GM19351 (cell line): Measurements from ENCODE around the gene APOBEC3C.
"Not testable (repeated sequence)": the region's sequence is repeated elsewhere in the genome, so short reads cannot be mapped to it uniquely, and the experiment has no call there.

Source experiments
- ATAC-seq: cut with Tn5 transposase; IDR thresholded peaks from one replicate; pipeline ENCODE4 v1.9.1; 2021; ENCODE audit warnings: mild to moderate bottlenecking, moderate library complexity; ENCODE audit not compliant: unreplicated experiment

The APOBEC3C gene

DNA sequence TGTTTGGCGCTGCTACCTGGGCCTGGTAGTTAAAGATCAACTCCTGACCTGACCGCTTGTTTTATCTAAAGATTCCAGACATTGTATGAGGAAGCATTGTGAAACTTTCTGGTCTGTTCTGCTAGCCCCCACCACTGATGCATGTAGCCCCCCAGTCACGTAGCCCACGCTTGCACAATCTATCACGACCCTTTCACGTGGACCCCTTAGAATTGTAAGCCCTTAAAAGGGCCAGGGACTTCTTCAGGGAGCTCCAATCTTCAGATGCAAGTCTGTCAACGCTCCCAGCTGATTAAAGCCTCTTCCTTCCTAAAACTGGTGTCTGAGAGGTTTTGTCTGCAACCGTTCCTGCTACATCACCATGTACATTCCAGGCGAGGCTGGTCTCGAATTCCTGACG lies 41.6 kb downstream of the APOBEC3C start:
- ATAC-seq: no peak

DNA sequence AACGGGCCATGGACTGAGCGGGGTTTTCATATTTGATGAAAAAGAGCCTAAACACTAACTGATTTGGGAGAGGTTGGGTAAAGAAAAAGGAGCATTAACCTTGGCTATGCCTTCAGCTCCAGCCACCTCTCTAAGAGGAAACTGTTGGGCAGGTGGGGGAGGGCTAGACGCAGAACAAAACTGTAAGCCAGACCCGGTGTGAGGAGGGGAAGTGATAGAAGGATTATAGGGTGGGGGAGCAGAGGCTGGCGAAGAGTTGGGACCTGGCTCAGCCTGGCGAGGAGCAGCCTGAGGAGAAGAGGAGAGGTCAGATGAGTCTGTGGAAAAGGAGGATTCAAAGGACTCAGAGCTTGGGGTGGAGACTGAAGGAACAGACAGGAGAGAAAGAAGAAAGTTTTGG lies 47.2 kb downstream of the APOBEC3C start:
- not testable (repeated sequence) for ATAC-seq

DNA sequence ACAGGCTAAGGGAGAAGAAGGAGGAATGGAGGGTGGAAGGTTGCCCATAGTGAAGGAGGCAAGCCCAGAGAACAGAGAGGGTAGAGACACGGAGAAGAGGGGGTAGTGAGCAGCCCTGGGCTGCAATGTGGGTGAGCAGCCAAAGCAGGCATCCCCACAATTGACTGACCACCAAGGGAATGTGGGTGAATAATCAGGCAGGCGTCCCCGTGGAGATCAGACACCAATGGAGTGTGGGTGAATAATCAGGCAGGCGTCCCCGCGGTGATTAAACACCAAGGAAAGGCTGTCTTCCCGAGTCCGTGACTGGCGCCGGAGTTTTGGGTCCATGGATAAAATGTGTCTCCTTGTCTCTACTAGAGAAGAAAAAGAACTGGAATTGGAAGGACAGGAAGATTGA lies 47.9 kb downstream of the APOBEC3C start:
- not testable (repeated sequence) for ATAC-seq

DNA sequence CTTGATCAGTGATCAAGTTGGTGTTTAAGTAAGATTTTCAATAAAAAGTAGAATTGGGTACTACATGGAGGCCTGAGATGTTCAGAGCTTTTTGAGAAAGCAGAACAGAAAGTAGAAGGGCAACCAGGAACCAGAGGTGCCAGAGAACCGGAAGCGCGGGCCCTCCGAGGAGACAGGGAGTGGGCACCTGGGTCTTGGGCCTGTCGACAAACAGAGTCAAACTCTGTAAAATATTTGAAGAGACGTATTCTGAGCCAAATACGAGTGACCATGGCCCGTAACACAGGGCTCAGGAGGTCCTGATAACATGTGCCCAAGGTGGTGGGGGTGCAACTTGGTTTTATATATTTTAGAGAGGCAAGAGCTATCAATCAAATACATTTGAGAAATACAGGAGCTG lies 49.8 kb downstream of the APOBEC3C start:
- not testable (repeated sequence) for ATAC-seq

DNA sequence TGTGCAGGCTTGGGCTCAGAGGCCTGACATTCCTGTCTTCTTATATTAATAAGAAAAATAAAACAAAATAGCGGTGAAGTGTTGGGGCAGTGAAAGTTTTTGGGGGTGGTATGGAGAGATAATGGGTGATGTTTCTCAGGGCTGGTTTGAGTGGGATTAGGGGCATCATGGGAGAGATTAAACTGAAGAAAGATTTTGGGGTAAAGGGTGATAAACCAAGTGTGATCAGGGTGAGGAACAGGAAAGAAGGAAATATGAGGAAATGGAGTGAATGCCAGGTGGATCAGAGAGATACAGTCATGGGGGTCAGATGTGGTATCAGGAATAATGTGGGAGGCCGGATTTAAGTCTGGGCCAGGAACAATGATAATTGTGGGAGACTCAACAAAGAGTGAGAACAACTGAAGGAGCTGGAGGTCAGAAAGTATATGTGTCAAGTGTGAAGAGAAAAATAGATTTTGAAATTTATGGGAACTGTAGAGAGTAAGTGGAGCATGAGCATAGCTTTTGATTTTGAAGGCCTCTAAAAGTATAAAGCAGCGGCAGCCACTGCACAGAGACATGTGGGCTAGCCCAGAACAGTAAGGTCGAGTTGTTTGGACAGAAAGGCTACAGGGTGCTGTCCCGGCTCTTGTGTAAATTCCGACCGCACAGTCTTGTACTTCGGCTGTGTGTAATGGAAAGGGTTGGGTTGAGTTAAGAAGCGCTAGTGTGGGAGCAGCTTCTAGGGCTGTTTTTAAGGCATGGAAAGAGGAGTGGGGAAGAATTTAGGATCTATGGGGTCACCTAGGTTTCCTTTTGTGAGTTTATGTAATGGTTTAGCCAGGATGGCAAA lies 52.6 kb downstream of the APOBEC3C start:
- not testable (repeated sequence) for ATAC-seq

DNA sequence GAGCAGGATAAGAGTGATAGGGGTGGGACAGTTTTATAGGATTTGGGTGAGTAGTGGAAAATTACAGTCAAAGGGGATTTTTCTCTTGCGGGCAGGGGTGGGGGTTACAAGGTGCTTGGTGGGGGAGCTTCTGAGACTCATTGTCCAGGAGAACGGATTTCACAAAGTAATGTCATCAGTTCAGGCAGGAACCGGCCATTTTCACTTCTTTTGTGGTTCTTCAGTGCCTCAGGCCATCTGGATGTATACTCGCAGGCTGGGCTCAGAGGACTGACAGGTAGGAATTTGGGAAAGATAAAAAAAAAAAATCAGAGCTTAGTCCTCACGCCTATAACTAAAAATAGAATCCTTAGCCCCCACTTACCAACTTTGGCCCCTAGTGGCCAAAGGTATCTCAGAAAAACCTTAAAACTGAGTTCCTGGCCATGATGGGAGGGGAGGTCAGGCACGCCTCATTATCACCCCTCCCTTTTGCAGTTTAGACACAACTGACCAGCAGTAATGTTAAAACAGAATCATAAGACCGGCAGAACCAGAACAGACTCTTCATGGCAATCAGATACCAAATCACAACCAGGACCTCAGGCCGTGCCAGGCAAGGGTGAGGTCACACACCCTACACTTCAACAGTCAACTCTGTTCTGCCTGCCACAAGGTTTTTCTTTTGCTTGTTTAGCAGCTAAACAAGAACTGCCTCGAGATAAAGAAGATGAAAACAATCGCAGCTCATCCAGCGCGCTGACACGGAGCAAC lies 54.2 kb downstream of the APOBEC3C start:
- no peak for ATAC-seq
